HepG2 (cell line): ENCODE results near the gene DND1. TPM values are rescaled to one million over a fixed set of nuclear protein-coding genes. Genes with fewer than 3 reads are reported as not detected.

ENCODE experiments used
- AFF4 ChIP-seq: sonication (generic); formaldehyde crosslinking; IDR thresholded peaks from 2 replicates; pipeline ENCODE4 v1.4.0; 2020; ENCODE audit warnings: missing genetic modification reagents
- BRD4 ChIP-seq: sonication (generic); formaldehyde crosslinking; IDR thresholded peaks from 2 replicates; pipeline ENCODE4 v1.4.0; 2020; ENCODE audit warnings: missing genetic modification reagents
- CEBPB ChIP-seq: IDR thresholded peaks from 2 replicates; pipeline ENCODE4 v1.6.1; 2011; ENCODE audit warnings: low read depth, low read length, improper control_type of control experiment, borderline replicate concordance
- CHCHD3 ChIP-seq: sonication (generic); formaldehyde crosslinking; IDR thresholded peaks from 2 replicates; pipeline ENCODE4 v1.8.0; 2022; ENCODE audit warnings: mild to moderate bottlenecking, missing genetic modification reagents, moderate library complexity
- FOXO1 ChIP-seq: sonication (generic); formaldehyde crosslinking; IDR thresholded peaks from 2 replicates; pipeline ENCODE4 v1.4.0; 2020; ENCODE audit warnings: missing genetic modification reagents
- IRF1 ChIP-seq: sonication (generic); formaldehyde crosslinking; IDR thresholded peaks from 2 replicates; pipeline ENCODE4 v1.4.0; 2020; ENCODE audit warnings: low read depth, mild to moderate bottlenecking, missing genetic modification reagents
- KAT7 ChIP-seq: IDR thresholded peaks from 2 replicates; pipeline ENCODE4 v1.6.1; 2018; ENCODE audit warnings: borderline replicate concordance, missing compliant biosample characterization
- KDM2A ChIP-seq: sonication (generic); formaldehyde crosslinking; IDR thresholded peaks from 2 replicates; pipeline ENCODE4 v1.4.0; 2020; ENCODE audit warnings: low read depth, missing genetic modification reagents, borderline replicate concordance
- NCOA5 ChIP-seq: sonication (generic); formaldehyde crosslinking; IDR thresholded peaks from 2 replicates; pipeline ENCODE4 v1.4.0; 2020; ENCODE audit warnings: missing genetic modification reagents
- PHF21A ChIP-seq: sonication (generic); formaldehyde crosslinking; IDR thresholded peaks from 2 replicates; pipeline ENCODE4 v1.5.0; 2020; ENCODE audit warnings: mild to moderate bottlenecking, missing genetic modification reagents
- TOE1 ChIP-seq: sonication (generic); formaldehyde crosslinking; IDR thresholded peaks from 2 replicates; pipeline ENCODE4 v1.4.0; 2020; ENCODE audit warnings: mild to moderate bottlenecking, missing genetic modification reagents
- U2AF2 ChIP-seq: fragments of 200-400 bp; formaldehyde crosslinking; IDR thresholded peaks from 2 replicates; pipeline ENCODE4 v1.6.1; 2017; ENCODE audit warnings: low read depth, mild to moderate bottlenecking, low read length
- ZBTB21 ChIP-seq: sonication (generic); formaldehyde crosslinking; IDR thresholded peaks from 2 replicates; pipeline ENCODE4 v1.4.0; 2020; ENCODE audit warnings: missing genetic modification reagents
- ZNF136 ChIP-seq: sonication (generic); formaldehyde crosslinking; IDR thresholded peaks from 2 replicates; pipeline ENCODE4 v1.8.1; 2022; ENCODE audit warnings: low read depth, mild to moderate bottlenecking, moderate library complexity, missing genetic modification reagents
- ZNF335 ChIP-seq: sonication (generic); formaldehyde crosslinking; IDR thresholded peaks from 2 replicates; pipeline ENCODE4 v1.4.0; 2020; ENCODE audit warnings: missing genetic modification reagents
- ZNF33A ChIP-seq: sonication (generic); formaldehyde crosslinking; IDR thresholded peaks from 2 replicates; pipeline ENCODE4 v1.5.1; 2020; ENCODE audit warnings: missing genetic modification reagents, mild to moderate bottlenecking, moderate library complexity, borderline replicate concordance
- ZNF350 ChIP-seq: sonication (generic); formaldehyde crosslinking; IDR thresholded peaks from 2 replicates; pipeline ENCODE4 v1.4.0; 2020; ENCODE audit warnings: mild to moderate bottlenecking, low read depth, missing genetic modification reagents, borderline replicate concordance
- ZNF546 ChIP-seq: sonication (generic); formaldehyde crosslinking; conservative IDR thresholded peaks from 2 replicates; pipeline ENCODE4 v1.8.1; 2023; ENCODE audit warnings: mild to moderate bottlenecking, missing genetic modification reagents
- ZNF704 ChIP-seq: sonication (generic); formaldehyde crosslinking; IDR thresholded peaks from 2 replicates; pipeline ENCODE4 v1.8.1; 2023; ENCODE audit warnings: mild to moderate bottlenecking, inconsistent platforms, moderate library complexity, missing genetic modification reagents, borderline replicate concordance
- ZNF83 ChIP-seq: sonication (generic); formaldehyde crosslinking; IDR thresholded peaks from 2 replicates; pipeline ENCODE4 v1.4.0; 2020; ENCODE audit warnings: missing genetic modification reagents, mild to moderate bottlenecking, borderline replicate concordance
- polyA plus RNA-seq, 8 experiments: library from polyadenylated mRNA; depleted of rRNA in 3 of 8; stranded (reverse) in 7 of 8; unstranded in 1 of 8; fragments of >200 nt; fragmentation: Illumina TruSeq in 4 of 8; extraction: Trizol in 4 of 8; gene quantifications; 2 replicates each; pipeline versions ENCODE4 v1.2.1 to v1.2.3, GENCODE V29; 2011 to 2016; ENCODE audit warnings: low read depth in 4 of 8, missing spikeins in 1 of 8, mixed read lengths in 1 of 8; ENCODE audit not compliant: insufficient read depth in 1 of 8
- total RNA-seq, 5 experiments: library from RNA; depleted of rRNA; stranded (reverse); fragments of >200 nt; fragmentation: Illumina TruSeq; extraction: Trizol; gene quantifications; 2 replicates each; pipeline ENCODE4 v1.2.3, GENCODE V29; 2016; ENCODE audit warnings: low read depth in 1 of 5
- TF ChIP-seq, protein P1 (sequence below): sonication (generic); formaldehyde crosslinking; IDR thresholded peaks from 2 replicates; pipeline ENCODE4 v1.4.0; 2020; ENCODE audit warnings: missing genetic modification reagents, low read depth, mild to moderate bottlenecking, borderline replicate concordance

The DND1 gene
- total and polyA plus RNA-seq, 2 of the 13 experiments (the other 11 are each of a cell fraction or from before 2014, with no cell fraction given) = 0.48 to 0.55 TPM

- no peak for TF ChIP-seq ZNF83 (CRISPR knock-in tag)
- no peak for TF ChIP-seq ZNF704 (CRISPR knock-in tag)
- peak; percentile 94 for TF ChIP-seq CEBPB
- TF ChIP-seq, protein P1, sequence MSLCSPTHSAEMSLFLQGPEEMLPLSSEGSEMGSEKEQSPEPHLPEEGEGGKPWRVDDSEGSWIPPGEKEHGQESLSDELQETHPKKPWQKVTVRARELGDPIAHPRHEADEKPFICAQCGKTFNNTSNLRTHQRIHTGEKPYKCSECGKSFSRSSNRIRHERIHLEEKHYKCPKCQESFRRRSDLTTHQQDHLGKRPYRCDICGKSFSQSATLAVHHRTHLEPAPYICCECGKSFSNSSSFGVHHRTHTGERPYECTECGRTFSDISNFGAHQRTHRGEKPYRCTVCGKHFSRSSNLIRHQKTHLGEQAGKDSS (CRISPR knock-in tag) = no peak
- peak; percentile 90 for TF ChIP-seq KAT7
- no peak for TF ChIP-seq NCOA5 (CRISPR knock-in tag)
- no peak for TF ChIP-seq IRF1 (CRISPR knock-in tag)
- no peak for TF ChIP-seq ZNF546 (CRISPR knock-in tag)
- no peak for TF ChIP-seq CHCHD3 (CRISPR knock-in tag)
- TF ChIP-seq ZNF33A = no peak
- peak; percentile 22; the same call in 1 of the 2 replicates for TF ChIP-seq BRD4 (CRISPR knock-in tag)
- TF ChIP-seq KDM2A (CRISPR knock-in tag) = peak; percentile 96
- TF ChIP-seq TOE1 (CRISPR knock-in tag) = 0 out of 2 replicates have a peak, but pooled peaks have one; percentile 65
- peak; percentile 83; the same call in 1 of the 2 replicates for TF ChIP-seq ZNF335 (CRISPR knock-in tag)
- no peak for TF ChIP-seq ZBTB21 (CRISPR knock-in tag)
- TF ChIP-seq U2AF2 = no peak
- TF ChIP-seq AFF4 (CRISPR knock-in tag) = no peak
- no peak; the same call in 1 of the 2 replicates for TF ChIP-seq ZNF350 (CRISPR knock-in tag)
- TF ChIP-seq FOXO1 = no peak
- TF ChIP-seq PHF21A (CRISPR knock-in tag) = peak; percentile 44; the same call in 1 of the 2 replicates
- peak; percentile 67; the same call in 1 of the 2 replicates for TF ChIP-seq ZNF136 (CRISPR knock-in tag)
Measured at GRCh38 chr5:140700177-140701144, 27.1 kb upstream of the DND1 start, which contains the start of gene ZMAT2 (continued).
